Transverse colon (tissue), 4 donors: ENCODE data around the gene VASH2. TPM values are rescaled to one million over a fixed set of nuclear protein-coding genes. Genes with fewer than 3 reads are reported as not detected.

Experiments
- DNase-seq: peaks from one replicate; pipeline ENCODE4 v3.0.0-alpha.2; 2019
- H3K27ac ChIP-seq, 4 donors: fragments of 200-600 bp; sonication (generic); 2 replicates each; pipeline ENCODE4 v1.5.1; 2016 to 2018; ENCODE audit warnings: inconsistent platforms in 4 of 4
- H3K27me3 ChIP-seq: fragments of 200-600 bp; sonication (generic); 2 replicates; pipeline ENCODE4 v1.5.1; 2017; ENCODE audit warnings: inconsistent platforms
- H3K36me3 ChIP-seq, 4 donors: fragments of 200-600 bp; sonication (generic); 2 replicates each; pipeline ENCODE4 v1.5.1; 2017 to 2019; ENCODE audit warnings: inconsistent platforms in 4 of 4
- H3K4me1 ChIP-seq, 4 donors: fragments of 200-600 bp; sonication (generic); 2 replicates each; pipeline ENCODE4 v1.5.1; 2017 to 2020; ENCODE audit warnings: inconsistent platforms in 4 of 4
- H3K4me3 ChIP-seq, 4 donors: fragments of 200-600 bp; sonication (generic); 1 replicate in 1 of 4; 2 replicates in 3 of 4; pipeline versions ENCODE4 v1.5.1 to v1.6.1; 2017 to 2019; ENCODE audit warnings: inconsistent platforms in 4 of 4
- H3K9me3 ChIP-seq, 2 donors: fragments of 200-600 bp; sonication (generic); 2 replicates each; pipeline ENCODE4 v1.5.1; 2017 to 2019; ENCODE audit warnings: inconsistent platforms in 2 of 2
- EP300 ChIP-seq: sonication (generic); formaldehyde crosslinking; IDR thresholded peaks from one replicate; pipeline ENCODE4 v1.6.1; 2017; ENCODE audit warnings: antibody characterized with exemption, low read depth
- POLR2A ChIP-seq: fragments of 450-650 bp; IDR thresholded peaks from one replicate; pipeline ENCODE4 v1.6.1; 2016; ENCODE audit warnings: antibody characterized with exemption, mild to moderate bottlenecking, moderate library complexity
- POLR2AphosphoS5 ChIP-seq, 3 donors: sonication (generic); formaldehyde crosslinking; IDR thresholded peaks; one replicate each; pipeline ENCODE4 v1.6.1; 2016; ENCODE audit warnings: antibody characterized with exemption in 3 of 3
- WGBS, 2 donors: methylation state at CpG; one replicate each; pipeline ENCODE4 v1.1.5; 2018; ENCODE audit warnings: low coverage in 1 of 2; 5-methylcytosine and 5-hydroxymethylcytosine counted together
- in situ Hi-C, 4 donors: fragments of 200-750 bp; cut with MboI; loops; one replicate each; pipeline versions ENCODE4 v1.15.0 to v1.15.1; 2017; ENCODE audit warnings: low sequenced_read_pairs in 3 of 4, low pct_ligation_motif_present in 1 of 4, low pct_unique_long_range_greater_than_20kb in 1 of 4
- intact Hi-C: fragments of 100-400 bp; cut with DNase I; formaldehyde crosslinking; loops from one replicate; pipeline ENCODE4 v1.15.1; 2023; ENCODE audit warnings: low total_unique reads
- total RNA-seq, 4 donors: library from RNA; depleted of rRNA; stranded (reverse); fragments of >200 nt; gene quantifications; one replicate each; pipeline ENCODE4 v1.1.0, GENCODE V29; 2016
- TF ChIP-seq, protein P1 (sequence below), 5 experiments: fragments of 200-600 bp in 3 of 5; fragments of 450-650 bp in 2 of 5; sonication (generic) in 3 of 5; IDR thresholded peaks; 1 replicate in 2 of 5; 2 replicates in 3 of 5; pipeline ENCODE4 v1.5.1; 2016 to 2017; ENCODE audit warnings: antibody characterized with exemption in 5 of 5, inconsistent platforms in 3 of 5, mild to moderate bottlenecking in 2 of 5, moderate library complexity in 1 of 5

The VASH2 gene
- total RNA-seq, 4 donors from 2014 or later = 1.1 to 1.7 TPM; not detected in 2

DNA sequence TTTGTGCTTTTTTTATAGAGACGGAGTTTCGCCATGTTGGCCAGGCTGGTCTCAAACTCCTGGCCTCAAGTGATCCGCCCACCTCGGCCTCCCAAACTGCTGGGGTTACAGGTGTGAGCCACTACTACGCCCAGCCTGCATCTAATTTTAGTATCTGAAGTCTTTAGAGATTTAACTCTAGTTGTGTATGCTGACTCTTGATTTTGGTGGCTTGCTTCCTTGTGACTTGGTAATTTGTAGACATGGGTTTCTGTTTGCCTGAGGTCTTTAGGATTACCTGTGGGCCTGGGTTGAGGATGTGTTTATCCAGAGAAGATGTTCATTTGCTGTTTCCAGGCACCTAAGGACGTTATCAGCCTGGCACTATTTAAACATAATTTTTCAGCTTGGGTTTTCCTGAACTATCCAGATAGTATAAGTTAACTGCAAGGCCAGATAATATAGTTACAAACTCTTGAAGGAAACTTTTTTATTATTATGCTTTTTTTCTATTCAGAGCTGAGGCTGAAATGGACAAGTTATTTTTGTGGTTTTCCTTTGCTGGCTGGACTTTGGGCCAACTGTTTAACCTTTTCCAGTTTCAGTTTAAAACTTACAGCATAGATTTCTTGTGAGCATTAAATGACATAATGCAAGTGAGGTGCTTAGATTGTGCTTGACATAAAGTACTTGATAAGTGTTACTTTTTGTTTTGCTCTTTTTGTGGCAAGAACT lies 7.5 kb upstream of the VASH2 start:
- Histone ChIP-seq H3K27me3 (no peaks in the 10 kb centered on the region), H3K4me3 (no peak overlapping the region), H3K9me3 (no peaks in the 10 kb centered on the region), H3K27ac (no peak overlapping the region), H3K36me3 (no peaks in the 10 kb centered on the region), H3K4me1 (no peaks in the 10 kb centered on the region)
- in situ Hi-C loops (no loop called here), intact Hi-C loops (no loop called here)
- TF ChIP-seq POLR2AphosphoS5 (IDR thresholded peaks at IDR 0.05) (no peak), POLR2A (no peak), EP300 (no peak)
- TF ChIP-seq, protein P1, sequence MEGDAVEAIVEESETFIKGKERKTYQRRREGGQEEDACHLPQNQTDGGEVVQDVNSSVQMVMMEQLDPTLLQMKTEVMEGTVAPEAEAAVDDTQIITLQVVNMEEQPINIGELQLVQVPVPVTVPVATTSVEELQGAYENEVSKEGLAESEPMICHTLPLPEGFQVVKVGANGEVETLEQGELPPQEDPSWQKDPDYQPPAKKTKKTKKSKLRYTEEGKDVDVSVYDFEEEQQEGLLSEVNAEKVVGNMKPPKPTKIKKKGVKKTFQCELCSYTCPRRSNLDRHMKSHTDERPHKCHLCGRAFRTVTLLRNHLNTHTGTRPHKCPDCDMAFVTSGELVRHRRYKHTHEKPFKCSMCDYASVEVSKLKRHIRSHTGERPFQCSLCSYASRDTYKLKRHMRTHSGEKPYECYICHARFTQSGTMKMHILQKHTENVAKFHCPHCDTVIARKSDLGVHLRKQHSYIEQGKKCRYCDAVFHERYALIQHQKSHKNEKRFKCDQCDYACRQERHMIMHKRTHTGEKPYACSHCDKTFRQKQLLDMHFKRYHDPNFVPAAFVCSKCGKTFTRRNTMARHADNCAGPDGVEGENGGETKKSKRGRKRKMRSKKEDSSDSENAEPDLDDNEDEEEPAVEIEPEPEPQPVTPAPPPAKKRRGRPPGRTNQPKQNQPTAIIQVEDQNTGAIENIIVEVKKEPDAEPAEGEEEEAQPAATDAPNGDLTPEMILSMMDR (IDR thresholded peaks at IDR 0.05) = no peak
- no peak for DNase-seq
- 81 to 89% methylated on average over 4 to 6 of the region's 6 CpGs for WGBS, 2 donors

DNA sequence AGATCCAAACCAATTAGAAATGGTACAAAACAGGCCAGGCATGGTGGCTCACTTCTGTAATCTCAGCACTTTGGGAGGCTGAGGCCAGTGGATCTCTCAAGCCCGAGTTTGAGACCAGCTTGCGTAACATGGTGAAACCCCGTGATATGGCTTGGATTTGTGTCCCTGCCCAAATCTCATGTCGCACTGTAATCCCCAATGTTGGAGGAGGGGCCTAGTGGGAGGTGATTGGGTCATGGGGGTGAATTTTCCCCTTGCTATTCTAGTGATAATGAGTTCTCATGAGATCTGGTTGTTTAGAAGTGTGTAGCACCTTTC lies 7.0 kb upstream of the VASH2 start:
- 84% methylated on average over 4 of the region's 4 CpGs; no CpG with 5 or more reads in 1 of the 2 donors for WGBS, 2 donors
- H3K27me3 ChIP-seq = no peaks in the 10 kb centered on the region
- H3K4me3 ChIP-seq = no peak overlapping the region
- in situ Hi-C loops = no loop called here
- TF ChIP-seq POLR2AphosphoS5 (IDR thresholded peaks at IDR 0.05) (no peak), POLR2A (no peak), EP300 (no peak)
- TF ChIP-seq, protein P1 (IDR thresholded peaks at IDR 0.05) = no peak
- no peaks in the 10 kb centered on the region for H3K4me1 ChIP-seq
- H3K27ac ChIP-seq = no peak overlapping the region
- no peaks in the 10 kb centered on the region for H3K9me3 ChIP-seq
- DNase-seq = no peak
- no peaks in the 10 kb centered on the region for H3K36me3 ChIP-seq
- intact Hi-C loops = no loop called here

- Histone ChIP-seq H3K36me3 (no peaks in the 10 kb centered on the region), H3K4me3 (no peak overlapping the region), H3K27ac (no peak overlapping the region), H3K4me1 (no peaks in the 10 kb centered on the region), H3K9me3 (no peaks in the 10 kb centered on the region), H3K27me3 (peaks cover 9% of the 10 kb centered on the region)
- in situ Hi-C loops = no loop called here
- DNase-seq = no peak
- TF ChIP-seq, protein P1 (IDR thresholded peaks at IDR 0.05) = no peak
- TF ChIP-seq EP300 (no peak), POLR2AphosphoS5 (IDR thresholded peaks at IDR 0.05) (no peak), POLR2A (no peak)
- intact Hi-C loops = no loop called here
- 76 to 83% methylated on average over 2 to 6 of the region's 6 CpGs for WGBS, 2 donors
Measured at GRCh38 chr1:212944229-212944901, 6.0 kb upstream of the VASH2 start.

DNA sequence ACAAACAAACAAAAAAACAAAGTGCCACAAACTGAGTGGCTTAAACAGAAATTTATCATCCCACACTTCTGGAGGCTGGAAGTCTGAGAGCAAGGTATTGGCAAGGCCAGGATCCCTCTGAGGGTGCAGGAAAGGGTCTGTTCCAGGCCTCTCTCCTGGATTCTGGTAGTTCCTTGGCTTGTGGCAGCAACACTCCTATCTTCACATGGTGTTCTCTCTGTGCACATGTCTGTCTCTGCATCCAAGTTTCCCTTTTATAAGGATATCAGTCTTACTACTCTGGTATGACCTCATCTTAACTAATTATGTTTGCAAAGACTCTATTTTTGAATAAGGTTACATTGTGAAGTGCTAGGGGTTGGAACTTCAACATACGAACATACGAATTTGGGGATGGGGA lies 5.3 kb upstream of the VASH2 start:
- intact Hi-C loops = no loop called here

More for the DNA sequence above, 5.3 kb upstream of the VASH2 start:
- Histone ChIP-seq H3K27ac (no peak overlapping the region), H3K9me3 (no peaks in the 10 kb centered on the region), H3K36me3 (no peaks in the 10 kb centered on the region), H3K27me3 (peaks cover 16% of the 10 kb centered on the region), H3K4me3 (no peak overlapping the region), H3K4me1 (peaks cover 0 to 5% (median 1%) of the 10 kb centered on the region in 4 donors)
- in situ Hi-C loops = no loop called here
- DNase-seq = no peak
- WGBS, 2 donors = 85 to 97% methylated on average over 2 of the region's 2 CpGs
- TF ChIP-seq POLR2A = no peak
- TF ChIP-seq POLR2AphosphoS5 (IDR thresholded peaks at IDR 0.05) = no peak
- TF ChIP-seq, protein P1 (IDR thresholded peaks at IDR 0.05) = no peak
- no peak for TF ChIP-seq EP300
